Stimulated activated CD4-positive, alpha-beta T cell treated with anti-CD3 and anti-CD28 coated beads, Interleukin-2, amount 100 ng/mL, for 4 hours (primary cell): Measurements from ENCODE around the gene ACTRT2.

Experiments
- DNase-seq: peaks from one replicate; pipeline ENCODE4 v3.0.0-alpha.2; 2020; ENCODE audit warnings: low read depth

Gene ACTRT2

DNA sequence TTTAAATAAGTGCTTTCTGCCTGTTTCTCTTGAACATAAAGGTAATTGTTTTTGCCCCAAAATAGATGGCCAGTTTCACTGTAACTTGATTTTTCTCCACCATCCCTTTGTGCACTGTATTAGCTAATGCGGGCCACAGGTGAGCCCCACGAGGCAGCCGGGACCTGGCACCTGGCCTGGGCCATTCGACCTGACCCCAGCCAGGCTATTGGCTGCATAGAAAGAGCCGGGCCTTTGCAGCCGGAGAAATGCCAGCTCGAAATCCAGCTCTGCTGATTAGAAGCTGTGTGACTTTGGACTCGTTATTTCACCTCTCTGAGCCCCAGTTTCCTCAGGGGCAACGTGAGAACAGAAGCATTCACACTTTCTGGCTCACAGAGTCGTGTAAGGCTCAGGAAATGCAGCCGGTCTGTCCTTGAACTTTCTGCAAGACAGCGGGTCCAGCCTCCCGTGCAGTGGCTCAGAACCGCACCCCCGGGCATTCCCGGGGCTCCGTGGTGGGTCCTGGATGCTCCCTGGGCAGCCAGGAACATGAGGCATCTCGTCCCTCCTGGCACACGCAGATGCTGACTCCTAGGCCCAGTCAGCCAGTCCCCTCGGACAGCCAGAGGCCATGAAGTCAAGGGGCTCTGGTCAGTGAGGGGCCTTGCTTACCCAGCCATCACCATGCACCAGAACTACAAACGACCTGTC, 37.4 kb upstream of the ACTRT2 start:
- DNase-seq = no peak

GRCh38 chr1:2984399-2985061, 36.7 kb upstream of the ACTRT2 start:
- DNase-seq = no peak

- DNase-seq = no peak
These were observed 36.2 kb upstream of the ACTRT2 start for GRCh38 chr1:2985067-2985561.

DNA sequence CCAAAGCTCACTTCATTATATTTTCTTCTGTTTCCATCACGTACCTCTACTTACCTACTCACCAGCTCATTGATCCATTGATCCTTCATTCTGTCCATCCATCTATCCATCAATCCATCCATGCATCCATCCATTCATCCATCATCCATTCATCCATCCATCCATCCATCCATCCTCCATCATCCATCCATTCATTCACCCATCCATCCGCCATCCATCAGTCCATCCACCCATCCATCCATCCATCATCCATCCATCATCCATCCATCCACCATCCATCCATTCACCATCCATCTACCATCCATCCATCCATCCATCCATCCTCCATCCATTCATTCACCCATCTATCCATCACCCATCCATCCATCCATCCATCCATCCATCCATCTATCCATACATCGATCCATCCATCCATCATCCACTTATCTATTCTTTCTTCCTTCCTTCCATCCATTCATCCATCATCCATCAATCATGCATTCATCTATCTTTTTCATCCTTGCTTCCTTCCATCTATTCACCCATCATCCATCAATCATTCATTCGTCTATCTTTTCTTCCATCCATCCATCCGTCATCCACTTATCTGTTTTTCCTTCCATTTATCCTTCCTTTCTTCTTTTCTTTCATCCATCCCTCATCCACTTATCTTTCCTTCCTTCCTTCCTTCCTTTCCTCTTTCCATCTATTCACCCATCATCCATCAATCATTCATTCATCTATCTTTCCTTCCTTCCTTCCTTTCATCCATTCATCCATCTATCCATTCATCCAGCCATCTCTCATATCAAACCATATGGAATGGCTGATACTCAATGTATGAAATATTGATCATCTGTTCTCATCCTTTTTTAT, 35.3 kb upstream of the ACTRT2 start:
- no peak for DNase-seq

DNA sequence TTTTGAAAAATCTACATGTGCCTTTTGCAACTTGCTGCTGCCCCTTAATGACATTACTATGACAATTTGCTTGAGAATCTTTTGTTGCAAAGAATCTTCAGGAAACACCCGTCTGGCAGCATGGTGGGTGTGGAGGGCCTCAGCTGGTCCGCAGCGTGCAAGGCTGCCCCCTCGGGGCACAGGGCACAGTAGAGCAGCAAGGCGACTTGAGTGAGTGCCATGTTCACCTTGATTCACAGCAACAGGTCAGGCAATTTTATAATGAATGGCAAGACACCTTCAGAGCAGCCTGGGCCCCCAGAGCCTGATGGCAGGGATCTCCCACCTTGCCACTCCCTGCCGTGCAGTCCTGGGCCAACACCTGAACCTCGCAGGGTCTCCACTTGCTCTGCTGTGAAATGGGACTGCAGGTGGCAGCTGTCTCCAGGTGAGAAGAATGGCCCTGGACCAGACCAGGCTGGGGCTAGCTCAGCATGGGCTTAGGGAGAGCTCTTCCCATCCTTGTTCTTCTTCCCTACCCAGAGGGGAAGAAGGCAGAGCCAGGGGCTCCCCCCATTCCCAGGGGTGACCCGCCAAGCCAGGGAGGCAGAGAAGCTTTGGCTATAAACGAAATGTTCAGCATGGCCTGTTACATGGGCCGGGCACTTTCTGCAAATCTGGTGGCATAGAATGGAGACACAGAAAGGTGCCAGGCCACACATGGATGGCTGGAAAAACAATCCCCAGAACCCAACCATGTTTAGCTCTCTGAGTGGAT, 34.5 kb upstream of the ACTRT2 start:
- no peak for DNase-seq

DNA sequence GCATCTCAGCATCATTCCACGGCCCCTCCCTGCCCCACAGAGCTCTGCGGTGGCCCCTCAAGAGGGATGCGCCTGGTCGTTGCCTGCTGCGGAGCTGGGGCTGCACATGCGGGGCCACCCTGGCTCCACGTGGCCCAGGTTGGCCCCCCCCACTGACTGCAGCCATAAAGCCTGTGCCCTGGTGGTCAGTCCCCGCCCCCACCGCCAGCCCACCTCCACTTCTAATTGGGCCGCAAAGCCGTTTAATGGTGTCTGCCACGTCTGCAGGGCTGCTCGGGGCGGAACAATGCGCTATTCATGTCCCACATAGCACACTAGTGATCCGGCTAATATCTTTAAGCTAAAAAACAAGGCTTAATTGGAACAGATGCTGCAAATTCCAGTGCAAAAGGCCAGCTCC, 33.5 kb upstream of the ACTRT2 start:
- no peak for DNase-seq

GRCh38 chr1:2988256-2988655, 33.0 kb upstream of the ACTRT2 start:
- no peak for DNase-seq

DNA sequence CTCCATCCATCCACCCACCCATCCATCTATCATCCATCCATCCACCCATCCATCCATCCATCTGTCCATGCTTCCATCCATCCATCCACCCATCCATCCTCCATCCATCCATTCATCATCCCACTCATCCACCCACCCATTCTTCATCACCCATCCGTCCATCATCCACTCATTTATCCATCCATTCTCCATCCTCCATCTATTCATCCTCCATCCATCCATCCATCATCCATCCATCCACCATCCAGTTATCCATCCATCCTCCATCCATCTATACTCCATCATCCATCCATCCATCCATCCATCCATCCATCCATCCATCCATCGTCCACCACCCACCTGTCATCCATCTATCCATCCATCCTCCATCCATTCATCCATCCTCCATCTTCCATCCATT, 32.1 kb upstream of the ACTRT2 start:
- no peak for DNase-seq

GRCh38 chr1:2989976-2990375, 31.3 kb upstream of the ACTRT2 start:
- no peak for DNase-seq

DNA sequence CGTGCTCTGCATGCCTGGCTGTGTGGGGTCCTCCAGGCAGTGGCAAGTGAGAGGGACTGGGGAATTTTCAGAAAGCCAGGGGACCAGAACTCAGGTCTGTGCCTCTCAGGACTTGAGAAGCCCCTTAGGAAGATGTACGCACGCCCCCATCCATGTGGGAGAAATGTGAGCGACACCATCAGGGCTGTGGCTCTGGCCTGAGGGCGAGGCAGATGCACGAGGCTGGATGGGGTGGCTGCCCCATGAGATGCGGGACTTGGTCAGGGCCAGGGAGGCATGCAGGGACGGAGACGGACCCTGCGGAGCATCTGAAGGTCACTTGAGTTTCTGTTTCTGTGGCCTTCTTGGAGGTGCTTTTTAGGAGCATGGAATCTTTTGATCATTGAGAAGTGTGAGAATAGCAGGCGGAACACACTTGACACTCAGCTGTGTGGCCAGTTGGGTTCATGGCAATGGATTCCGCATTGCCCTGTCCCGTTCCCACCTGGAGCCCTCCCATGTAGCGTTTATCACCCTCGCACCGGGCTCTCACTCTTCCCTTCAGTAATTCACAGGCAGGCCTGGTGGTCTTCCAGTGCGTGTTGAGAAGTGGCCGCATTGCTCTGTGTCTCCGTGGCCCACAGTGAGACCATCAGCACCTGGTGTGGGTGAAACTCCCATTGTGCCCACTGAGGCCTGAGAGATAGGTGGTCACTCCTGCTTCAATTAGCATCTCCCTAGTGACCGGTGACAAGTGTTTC, 30.7 kb upstream of the ACTRT2 start:
- no peak for DNase-seq

- no peak for DNase-seq
These were observed 29.3 kb upstream of the ACTRT2 start for GRCh38 chr1:2991753-2992495.

- DNase-seq = no peak
These were observed 22.7 kb upstream of the ACTRT2 start for GRCh38 chr1:2998503-2999100.

- DNase-seq = no peak
These were observed 22.1 kb upstream of the ACTRT2 start for GRCh38 chr1:2999138-2999537.

GRCh38 chr1:2999571-2999970, 21.7 kb upstream of the ACTRT2 start:
- no peak for DNase-seq

- no peak for DNase-seq
These were observed 21.1 kb upstream of the ACTRT2 start for GRCh38 chr1:3000214-3000613.

DNA sequence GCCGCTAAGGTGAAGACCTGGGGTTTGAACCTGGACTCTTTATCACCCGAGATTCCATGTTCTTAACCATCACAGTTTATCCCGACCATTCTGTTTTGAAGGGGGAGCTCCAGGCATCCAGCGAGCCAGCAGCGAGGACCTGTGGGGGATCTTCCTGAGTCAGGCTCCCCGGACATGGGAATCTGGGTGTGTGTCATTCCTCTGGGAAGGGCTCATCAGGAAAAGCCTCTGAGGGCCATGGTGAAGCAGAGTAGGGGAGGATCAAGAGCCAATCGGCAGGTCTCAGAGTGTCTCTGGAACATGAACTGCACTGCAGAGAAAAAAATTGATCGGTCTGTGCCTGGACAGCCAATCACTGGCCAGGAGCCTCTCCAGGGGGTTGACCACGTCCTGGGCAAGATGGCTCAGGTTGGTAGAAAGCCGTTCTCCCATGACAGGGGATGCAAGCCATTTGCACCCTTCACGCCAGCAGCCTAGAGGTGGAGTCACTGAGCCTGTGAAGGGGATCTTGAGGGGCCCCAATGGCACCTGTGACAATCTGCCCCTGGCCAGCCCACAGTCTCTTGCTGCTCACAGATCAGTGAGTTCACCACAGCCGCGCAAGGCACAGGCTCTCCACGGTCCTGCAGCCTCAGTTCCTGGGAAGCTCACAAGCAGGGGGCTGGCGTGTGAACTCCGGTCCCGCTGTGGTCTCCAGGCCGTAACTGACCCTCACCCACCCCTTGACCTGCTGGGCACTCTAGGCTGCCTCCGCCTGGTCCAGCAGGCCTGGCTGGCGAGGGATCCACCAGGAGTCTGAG, 20.4 kb upstream of the ACTRT2 start:
- no peak for DNase-seq

- no peak for DNase-seq
These were observed 19.6 kb upstream of the ACTRT2 start for GRCh38 chr1:3001471-3002348.

GRCh38 chr1:3002349-3003038, 18.8 kb upstream of the ACTRT2 start:
- DNase-seq = no peak
